ENCODE measurements around the gene OXER1.
A peak's percentile ranks its signal among the peaks of the same experiment; 100 is the strongest.

The OXER1 gene

GRCh38 chr2:42756150-42756775 lies 7.7 kb downstream of the OXER1 start:
- no peak for DNase-seq (ENCODE audit: low spot score in 2 of 2)
- no peaks in the 10 kb centered on the region for H3K27me3 Mint-ChIP-seq
- ATAC-seq (ENCODE audit: low read depth): no peak
- H3K4me3 Mint-ChIP-seq: no peak overlapping the region
- peaks cover 32% of the 10 kb centered on the region for H3K4me1 Mint-ChIP-seq
- H3K9me3 Mint-ChIP-seq: no peaks in the 10 kb centered on the region
- H3K27ac Mint-ChIP-seq: no peak overlapping the region
- H3K36me3 Mint-ChIP-seq: peaks cover 11% of the 10 kb centered on the region

- H3K27me3 Mint-ChIP-seq: no peaks in the 10 kb centered on the region
- peak overlapping the region; percentile 91 for H3K27ac Mint-ChIP-seq
- no peak overlapping the region for H3K4me3 Mint-ChIP-seq
- no peak for DNase-seq (ENCODE audit: low spot score in 2 of 2)
- ATAC-seq (ENCODE audit: low read depth): no peak
- H3K36me3 Mint-ChIP-seq: peaks cover 8% of the 10 kb centered on the region
- no peaks in the 10 kb centered on the region for H3K9me3 Mint-ChIP-seq
- H3K4me1 Mint-ChIP-seq: peaks cover 37% of the 10 kb centered on the region
Observed at GRCh38 chr2:42755191-42755880, 8.6 kb downstream of the OXER1 start.

- H3K27me3 Mint-ChIP-seq: no peaks in the 10 kb centered on the region
- H3K9me3 Mint-ChIP-seq: no peaks in the 10 kb centered on the region
- DNase-seq (ENCODE audit: low spot score in 2 of 2) (no peak), ATAC-seq (ENCODE audit: low read depth) (no peak)
- peak overlapping the region; percentile 91 for H3K27ac Mint-ChIP-seq
- H3K36me3 Mint-ChIP-seq: peaks cover 5% of the 10 kb centered on the region
- peaks cover 39% of the 10 kb centered on the region for H3K4me1 Mint-ChIP-seq
- no peak overlapping the region for H3K4me3 Mint-ChIP-seq
Observed at GRCh38 chr2:42754776-42755140, 9.2 kb downstream of the OXER1 start.

- peak overlapping the region; percentile 91 for H3K27ac Mint-ChIP-seq
- peak; percentile 76 for ATAC-seq (ENCODE audit: low read depth)
- H3K4me1 Mint-ChIP-seq: peaks cover 39% of the 10 kb centered on the region
- DNase-seq (ENCODE audit: low spot score in 2 of 2): peak; percentile 38 to 55
- H3K4me3 Mint-ChIP-seq: peak overlapping the region; percentile 59
- no peaks in the 10 kb centered on the region for H3K27me3 Mint-ChIP-seq
- H3K36me3 Mint-ChIP-seq: peaks cover 5% of the 10 kb centered on the region
- no peaks in the 10 kb centered on the region for H3K9me3 Mint-ChIP-seq
Observed at GRCh38 chr2:42754021-42754775, 9.7 kb downstream of the OXER1 start.

- no peak for ATAC-seq (ENCODE audit: low read depth)
- Mint-ChIP-seq H3K9me3 (no peaks in the 10 kb centered on the region), H3K27ac (peak overlapping the region; percentile 91), H3K36me3 (peaks cover 2% of the 10 kb centered on the region), H3K27me3 (no peaks in the 10 kb centered on the region), H3K4me3 (peak overlapping the region; percentile 64), H3K4me1 (peaks cover 39% of the 10 kb centered on the region)
- DNase-seq (ENCODE audit: low spot score in 2 of 2): no peak
Observed at GRCh38 chr2:42752816-42753813, 10.8 kb downstream of the OXER1 start.

GRCh38 chr2:42752314-42752713 lies 11.6 kb downstream of the OXER1 start:
- peaks cover 2% of the 10 kb centered on the region for H3K36me3 Mint-ChIP-seq
- H3K27ac Mint-ChIP-seq: peak overlapping the region; percentile 91
- peak; percentile 67 for ATAC-seq (ENCODE audit: low read depth)
- peaks cover 39% of the 10 kb centered on the region for H3K4me1 Mint-ChIP-seq
- no peaks in the 10 kb centered on the region for H3K9me3 Mint-ChIP-seq
- DNase-seq (ENCODE audit: low spot score in 2 of 2): peak in 1 of 2 donors; percentile 52
- H3K4me3 Mint-ChIP-seq: peak overlapping the region; percentile 64
- no peaks in the 10 kb centered on the region for H3K27me3 Mint-ChIP-seq

GRCh38 chr2:42748840-42749239 lies 15.1 kb downstream of the OXER1 start:
- ATAC-seq (ENCODE audit: low read depth): no peak
- DNase-seq (ENCODE audit: low spot score in 2 of 2): no peak
- peaks cover 2% of the 10 kb centered on the region for H3K36me3 Mint-ChIP-seq
- no peaks in the 10 kb centered on the region for H3K27me3 Mint-ChIP-seq
- peaks cover 29% of the 10 kb centered on the region for H3K4me1 Mint-ChIP-seq
- H3K27ac Mint-ChIP-seq: no peak overlapping the region
- H3K9me3 Mint-ChIP-seq: no peaks in the 10 kb centered on the region
- no peak overlapping the region for H3K4me3 Mint-ChIP-seq

GRCh38 chr2:42747422-42747821 lies 16.5 kb downstream of the OXER1 start:
- Mint-ChIP-seq H3K27me3 (no peaks in the 10 kb centered on the region), H3K36me3 (peaks cover 2% of the 10 kb centered on the region), H3K4me3 (no peak overlapping the region), H3K9me3 (no peaks in the 10 kb centered on the region), H3K4me1 (peaks cover 23% of the 10 kb centered on the region), H3K27ac (no peak overlapping the region)
- ATAC-seq (ENCODE audit: low read depth) (no peak), DNase-seq (ENCODE audit: low spot score in 2 of 2) (no peak)

GRCh38 chr2:42744545-42745082 lies 19.3 kb downstream of the OXER1 start:
- H3K4me1 Mint-ChIP-seq: peaks cover 6% of the 10 kb centered on the region
- H3K27ac Mint-ChIP-seq: no peak overlapping the region
- H3K4me3 Mint-ChIP-seq: no peak overlapping the region
- H3K36me3 Mint-ChIP-seq: peaks cover 14% of the 10 kb centered on the region
- no peaks in the 10 kb centered on the region for H3K27me3 Mint-ChIP-seq
- DNase-seq (ENCODE audit: low spot score in 2 of 2) (no peak), ATAC-seq (ENCODE audit: low read depth) (no peak)
- H3K9me3 Mint-ChIP-seq: peaks cover 2% of the 10 kb centered on the region

- peaks cover 5% of the 10 kb centered on the region for H3K9me3 Mint-ChIP-seq
- H3K36me3 Mint-ChIP-seq: peaks cover 20% of the 10 kb centered on the region
- peaks cover 6% of the 10 kb centered on the region for H3K4me1 Mint-ChIP-seq
- peak overlapping the region; percentile 58 for H3K27ac Mint-ChIP-seq
- ATAC-seq (ENCODE audit: low read depth) (no peak), DNase-seq (ENCODE audit: low spot score in 2 of 2) (no peak)
- no peaks in the 10 kb centered on the region for H3K27me3 Mint-ChIP-seq
- H3K4me3 Mint-ChIP-seq: no peak overlapping the region
Observed at GRCh38 chr2:42743659-42743990, 20.3 kb downstream of the OXER1 start.

- peak; percentile 35 for ATAC-seq (ENCODE audit: low read depth)
- H3K4me3 Mint-ChIP-seq: no peak overlapping the region
- DNase-seq (ENCODE audit: low spot score in 2 of 2): no peak
- H3K27ac Mint-ChIP-seq: peak overlapping the region; percentile 58
- peaks cover 6% of the 10 kb centered on the region for H3K4me1 Mint-ChIP-seq
- no peaks in the 10 kb centered on the region for H3K27me3 Mint-ChIP-seq
- peaks cover 5% of the 10 kb centered on the region for H3K9me3 Mint-ChIP-seq
- H3K36me3 Mint-ChIP-seq: peaks cover 24% of the 10 kb centered on the region
Observed at GRCh38 chr2:42742740-42743658, 20.9 kb downstream of the OXER1 start.

GRCh38 chr2:42741140-42741539 lies 22.8 kb downstream of the OXER1 start:
- H3K27ac Mint-ChIP-seq: no peak overlapping the region
- ATAC-seq (ENCODE audit: low read depth): no peak
- H3K4me1 Mint-ChIP-seq: peaks cover 6% of the 10 kb centered on the region
- no peaks in the 10 kb centered on the region for H3K27me3 Mint-ChIP-seq
- H3K4me3 Mint-ChIP-seq: no peak overlapping the region
- H3K36me3 Mint-ChIP-seq: peaks cover 40% of the 10 kb centered on the region
- H3K9me3 Mint-ChIP-seq: peaks cover 6% of the 10 kb centered on the region
- DNase-seq (ENCODE audit: low spot score in 2 of 2): no peak

Measured in memory B cell (primary cell).